ENCODE measurements around the gene STX12. TPM values are rescaled to one million over a fixed set of nuclear protein-coding genes. Genes with fewer than 3 reads are reported as not detected.

Gene STX12
- total RNA-seq, 3 donors from 2014 or later (not counting 1 experiment from before 2014, with no cell fraction given), result 29.6 to 36.2 (median 32.3) TPM

DNA sequence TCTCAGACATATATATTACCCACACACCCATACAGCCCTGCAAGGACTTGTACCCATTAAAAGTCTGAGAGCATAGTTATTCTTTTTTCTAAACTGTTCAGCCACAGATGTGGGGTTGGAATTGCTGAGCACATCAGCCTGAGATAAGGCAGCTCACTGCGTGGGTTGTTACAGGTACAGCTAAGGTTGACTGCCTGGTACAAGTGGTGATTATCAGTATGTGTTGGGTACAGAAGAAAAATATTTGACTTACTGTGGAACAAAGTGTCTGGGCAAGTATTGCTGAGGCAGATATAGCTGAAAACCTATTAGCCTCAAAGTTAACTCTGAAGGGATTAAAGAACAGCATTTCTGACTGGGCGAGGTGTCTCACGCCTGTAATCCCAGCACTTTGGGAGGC is 5.0 kb downstream of the STX12 start:
- Histone ChIP-seq H3K27ac (ENCODE audit: low read length) (no peak overlapping the region), H3K9me3 (ENCODE audit: control insufficient read depth, insufficient read depth, low read length) (no peaks in the 10 kb centered on the region), H3K4me1 (ENCODE audit: control insufficient read depth, insufficient read depth, low read length) (peaks cover 4% of the 10 kb centered on the region), H3K27me3 (ENCODE audit: control insufficient read depth, insufficient read depth, low read length) (no peaks in the 10 kb centered on the region), H3K4me3 (ENCODE audit: low read length) (no peak overlapping the region), H3K36me3 (ENCODE audit: control insufficient read depth, insufficient read depth, low read length) (no peaks in the 10 kb centered on the region)
- Mint-ChIP-seq H3K27me3 (ENCODE audit: low read depth in 2 of 2) (no peaks in the 10 kb centered on the region), H3K4me3 (no peak overlapping the region), H3K36me3 (no peaks in the 10 kb centered on the region), H3K4me1 (peaks cover 15 to 20% of the 10 kb centered on the region in 2 donors), H3K27ac (no peak overlapping the region), H3K9me3 (no peaks in the 10 kb centered on the region)
- 97% methylated on average over 3 of the region's 3 CpGs for WGBS (ENCODE audit: insufficient coverage)
- ATAC-seq, result no peak
- TF ChIP-seq, protein P1, sequence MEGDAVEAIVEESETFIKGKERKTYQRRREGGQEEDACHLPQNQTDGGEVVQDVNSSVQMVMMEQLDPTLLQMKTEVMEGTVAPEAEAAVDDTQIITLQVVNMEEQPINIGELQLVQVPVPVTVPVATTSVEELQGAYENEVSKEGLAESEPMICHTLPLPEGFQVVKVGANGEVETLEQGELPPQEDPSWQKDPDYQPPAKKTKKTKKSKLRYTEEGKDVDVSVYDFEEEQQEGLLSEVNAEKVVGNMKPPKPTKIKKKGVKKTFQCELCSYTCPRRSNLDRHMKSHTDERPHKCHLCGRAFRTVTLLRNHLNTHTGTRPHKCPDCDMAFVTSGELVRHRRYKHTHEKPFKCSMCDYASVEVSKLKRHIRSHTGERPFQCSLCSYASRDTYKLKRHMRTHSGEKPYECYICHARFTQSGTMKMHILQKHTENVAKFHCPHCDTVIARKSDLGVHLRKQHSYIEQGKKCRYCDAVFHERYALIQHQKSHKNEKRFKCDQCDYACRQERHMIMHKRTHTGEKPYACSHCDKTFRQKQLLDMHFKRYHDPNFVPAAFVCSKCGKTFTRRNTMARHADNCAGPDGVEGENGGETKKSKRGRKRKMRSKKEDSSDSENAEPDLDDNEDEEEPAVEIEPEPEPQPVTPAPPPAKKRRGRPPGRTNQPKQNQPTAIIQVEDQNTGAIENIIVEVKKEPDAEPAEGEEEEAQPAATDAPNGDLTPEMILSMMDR (IDR thresholded peaks at IDR 0.05), result no peak
- DNase-seq, result no peak
- intact Hi-C loops (cut with micrococcal nuclease), result no loop called here

DNA sequence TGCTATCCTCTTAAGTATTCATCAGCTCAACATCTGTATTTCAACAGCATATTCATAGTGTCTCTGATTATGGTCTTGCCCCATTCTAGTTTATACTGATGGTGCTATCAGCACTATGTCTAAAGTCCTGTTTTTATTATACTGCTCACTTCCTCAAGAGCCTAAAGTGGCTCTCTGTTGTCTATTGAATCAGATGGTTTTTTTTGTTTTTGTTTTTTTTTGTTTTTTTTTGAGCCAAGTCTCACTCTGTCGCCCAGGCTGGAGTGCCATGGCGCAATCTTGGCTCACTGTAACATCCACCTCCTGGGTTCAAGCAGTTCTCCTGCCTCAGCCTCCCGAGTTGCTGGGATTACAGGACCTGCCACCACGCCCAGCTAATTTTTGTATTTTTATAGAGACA is 6.1 kb downstream of the STX12 start:
- no peak overlapping the region for H3K27ac ChIP-seq (ENCODE audit: low read length)
- H3K27me3 ChIP-seq (ENCODE audit: control insufficient read depth, insufficient read depth, low read length), result no peaks in the 10 kb centered on the region
- intact Hi-C loops (cut with micrococcal nuclease), result no loop called here
- peaks cover 4% of the 10 kb centered on the region for H3K4me1 ChIP-seq (ENCODE audit: control insufficient read depth, insufficient read depth, low read length)
- no peaks in the 10 kb centered on the region for H3K36me3 ChIP-seq (ENCODE audit: control insufficient read depth, insufficient read depth, low read length)
- no peaks in the 10 kb centered on the region for H3K9me3 ChIP-seq (ENCODE audit: control insufficient read depth, insufficient read depth, low read length)
- H3K4me1 Mint-ChIP-seq, result peaks cover 8 to 15% of the 10 kb centered on the region in 2 donors
- H3K27me3 Mint-ChIP-seq (ENCODE audit: low read depth in 2 of 2), result no peaks in the 10 kb centered on the region
- peak overlapping the region; percentile 45 to 67 for H3K27ac Mint-ChIP-seq
- TF ChIP-seq, protein P1 (IDR thresholded peaks at IDR 0.05), result no peak
- no peak for DNase-seq
- 81% methylated on average over 4 of the region's 4 CpGs for WGBS (ENCODE audit: insufficient coverage)
- ATAC-seq, result no peak
- H3K4me3 ChIP-seq (ENCODE audit: low read length), result no peak overlapping the region
- no peaks in the 10 kb centered on the region for H3K9me3 Mint-ChIP-seq
- H3K36me3 Mint-ChIP-seq, result no peaks in the 10 kb centered on the region
- no peak overlapping the region for H3K4me3 Mint-ChIP-seq

DNA sequence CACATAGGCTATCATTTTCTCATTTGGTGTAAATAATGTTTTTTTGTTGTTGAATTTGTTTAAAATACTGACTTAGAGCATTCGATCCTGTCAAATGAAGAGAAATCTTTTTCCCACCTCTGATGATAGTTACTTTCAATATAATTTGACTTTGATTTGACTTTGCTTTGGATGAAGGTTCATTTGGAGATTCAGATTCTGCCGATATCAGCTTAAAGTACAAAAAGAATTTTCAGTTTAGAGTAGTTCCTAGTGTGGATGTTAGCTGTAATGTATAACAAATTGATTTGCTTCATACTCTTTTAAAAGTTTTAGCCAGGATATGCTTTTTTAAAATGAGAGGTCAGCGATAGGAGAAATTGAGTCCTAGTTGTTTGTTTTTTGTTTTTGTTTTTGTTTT is 9.9 kb downstream of the STX12 start:
- TF ChIP-seq, protein P1 (IDR thresholded peaks at IDR 0.05), result no peak
- H3K27me3 Mint-ChIP-seq (ENCODE audit: low read depth in 2 of 2), result no peaks in the 10 kb centered on the region
- H3K9me3 Mint-ChIP-seq, result no peaks in the 10 kb centered on the region
- H3K36me3 Mint-ChIP-seq, result no peaks in the 10 kb centered on the region
- H3K4me3 Mint-ChIP-seq, result no peak overlapping the region
- Histone ChIP-seq H3K9me3 (ENCODE audit: control insufficient read depth, insufficient read depth, low read length) (no peaks in the 10 kb centered on the region), H3K36me3 (ENCODE audit: control insufficient read depth, insufficient read depth, low read length) (no peaks in the 10 kb centered on the region), H3K27ac (ENCODE audit: low read length) (no peak overlapping the region), H3K4me1 (ENCODE audit: control insufficient read depth, insufficient read depth, low read length) (peaks cover 4% of the 10 kb centered on the region), H3K27me3 (ENCODE audit: control insufficient read depth, insufficient read depth, low read length) (no peaks in the 10 kb centered on the region), H3K4me3 (ENCODE audit: low read length) (no peak overlapping the region)
- 100% methylated on average over 2 of the region's 3 CpGs for WGBS (ENCODE audit: insufficient coverage)
- peaks cover 22 to 29% of the 10 kb centered on the region in 2 donors for H3K4me1 Mint-ChIP-seq
- peak overlapping the region in 1 of 2 donors; percentile 46 for H3K27ac Mint-ChIP-seq
- ATAC-seq, result no peak
- intact Hi-C loops (cut with micrococcal nuclease), result no loop called here
- no peak for DNase-seq

DNA sequence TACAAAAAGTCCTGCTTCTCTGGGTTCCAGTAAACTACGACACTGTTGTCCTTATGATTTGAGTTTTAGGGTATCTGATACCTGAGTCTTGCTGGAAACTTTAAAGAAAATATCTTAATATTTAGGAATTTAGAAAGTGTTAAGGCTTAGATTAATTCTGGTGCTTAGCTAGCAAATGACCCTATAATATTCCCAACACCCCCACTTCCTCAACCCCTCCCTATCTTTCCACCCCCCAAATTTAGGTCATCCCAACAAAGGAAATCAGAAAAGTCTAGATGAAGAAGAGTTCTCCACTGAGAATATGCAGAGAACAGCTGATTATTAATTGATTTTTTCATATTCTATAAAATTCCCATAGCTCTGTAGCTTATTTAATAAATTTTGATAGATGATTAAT is 11.7 kb downstream of the STX12 start:
- peaks cover 26 to 34% of the 10 kb centered on the region in 2 donors for H3K4me1 Mint-ChIP-seq
- Histone ChIP-seq H3K27me3 (ENCODE audit: control insufficient read depth, insufficient read depth, low read length) (no peaks in the 10 kb centered on the region), H3K27ac (ENCODE audit: low read length) (no peak overlapping the region), H3K36me3 (ENCODE audit: control insufficient read depth, insufficient read depth, low read length) (peaks cover under 1% of the 10 kb centered on the region), H3K4me1 (ENCODE audit: control insufficient read depth, insufficient read depth, low read length) (no peaks in the 10 kb centered on the region), H3K9me3 (ENCODE audit: control insufficient read depth, insufficient read depth, low read length) (no peaks in the 10 kb centered on the region), H3K4me3 (ENCODE audit: low read length) (no peak overlapping the region)
- no peaks in the 10 kb centered on the region for H3K27me3 Mint-ChIP-seq (ENCODE audit: low read depth in 2 of 2)
- ATAC-seq (no peak), DNase-seq (no peak)
- H3K27ac Mint-ChIP-seq, result no peak overlapping the region
- H3K4me3 Mint-ChIP-seq, result no peak overlapping the region
- H3K9me3 Mint-ChIP-seq, result no peaks in the 10 kb centered on the region
- TF ChIP-seq, protein P1 (IDR thresholded peaks at IDR 0.05), result no peak
- no peaks in the 10 kb centered on the region for H3K36me3 Mint-ChIP-seq
- 100% methylated on average over 1 of the region's 1 CpG for WGBS (ENCODE audit: insufficient coverage)
- intact Hi-C loops (cut with micrococcal nuclease), result no loop called here
